CD14-positive monocyte (primary cell): Measurements from ENCODE around the gene OR9Q1. TPM values are rescaled to one million over a fixed set of nuclear protein-coding genes. Genes with fewer than 3 reads are reported as not detected.

Experiments used
- DNase-seq, 3 donors: peaks; one replicate each; pipeline ENCODE4 v3.0.0-alpha.2; 2011 to 2022
- H2AFZ ChIP-seq: 2 replicates; pipeline ENCODE4 v1.6.0; 2012; ENCODE audit warnings: mild to moderate bottlenecking, low read depth, low read length, inconsistent platforms; ENCODE audit not compliant: insufficient read depth, poor library complexity, severe bottlenecking
- H3K27ac ChIP-seq, 2 donors: 1 replicate in 1 of 2; 2 replicates in 1 of 2; pipeline ENCODE4 v1.5.1; 2012 to 2013; ENCODE audit warnings: low read length in 2 of 2, control low read depth in 1 of 2, inconsistent platforms in 1 of 2, low read depth in 1 of 2, mild to moderate bottlenecking in 1 of 2
- H3K27me3 ChIP-seq, 2 donors: one replicate each; pipeline versions ENCODE4 v1.6.0 to v1.6.1; 2011 to 2013; ENCODE audit warnings: low read length in 2 of 2; ENCODE audit not compliant: control insufficient read depth in 2 of 2, insufficient read depth in 2 of 2
- H3K36me3 ChIP-seq, 2 donors: replicated peaks in 1 of 2; 1 replicate in 1 of 2; 2 replicates in 1 of 2; pipeline versions ENCODE4 v1.5.1 to v1.6.1; 2012 to 2013; ENCODE audit warnings: low read length in 2 of 2, control low read depth in 1 of 2, inconsistent platforms in 1 of 2, mild to moderate bottlenecking in 1 of 2; ENCODE audit not compliant: insufficient read depth in 2 of 2, control insufficient read depth in 1 of 2
- H3K4me1 ChIP-seq, 2 donors: 1 replicate in 1 of 2; 2 replicates in 1 of 2; pipeline versions ENCODE4 v1.5.1 to v1.6.1; 2012 to 2013; ENCODE audit warnings: low read length in 2 of 2, control low read depth in 1 of 2, inconsistent platforms in 1 of 2, mild to moderate bottlenecking in 1 of 2, moderate library complexity in 1 of 2; ENCODE audit not compliant: insufficient read depth in 2 of 2, control insufficient read depth in 1 of 2
- H3K4me2 ChIP-seq: replicated peaks from 2 replicates; pipeline ENCODE3; 2012; ENCODE audit warnings: low read length, moderate library complexity, mild to moderate bottlenecking; ENCODE audit not compliant: poor library complexity, severe bottlenecking; ENCODE audit errors: extremely low read depth
- H3K4me3 ChIP-seq, 3 experiments: fragments of 200-600 bp in 1 of 3; sonication (generic) in 1 of 3; replicated peaks in 1 of 3; 1 replicate in 2 of 3; 2 replicates in 1 of 3; pipeline ENCODE4 v1.5.1; 2011 to 2013; ENCODE audit warnings: low read length in 3 of 3, mild to moderate bottlenecking in 3 of 3, control low read depth in 2 of 3, low read depth in 2 of 3, inconsistent platforms in 1 of 3, moderate library complexity in 1 of 3
- H3K79me2 ChIP-seq: 2 replicates; pipeline ENCODE4 v1.6.0; 2012; ENCODE audit warnings: mild to moderate bottlenecking, control low read depth, inconsistent platforms, low read length, moderate library complexity; ENCODE audit not compliant: insufficient read depth
- H3K9ac ChIP-seq: 2 replicates; pipeline ENCODE4 v1.6.0; 2017; ENCODE audit warnings: low read length, mild to moderate bottlenecking; ENCODE audit not compliant: insufficient read depth, poor library complexity, severe bottlenecking
- H3K9me3 ChIP-seq, 2 donors: replicated peaks in 1 of 2; 1 replicate in 1 of 2; 2 replicates in 1 of 2; pipeline versions ENCODE4 v1.5.1 to v1.6.1; 2012 to 2013; ENCODE audit warnings: low read length in 2 of 2, control low read depth in 1 of 2; ENCODE audit not compliant: control insufficient read depth in 1 of 2, insufficient read depth in 1 of 2
- H4K20me1 ChIP-seq: 2 replicates; pipeline ENCODE4 v1.6.0; 2012; ENCODE audit warnings: mild to moderate bottlenecking, low read length, control low read depth, moderate library complexity; ENCODE audit not compliant: insufficient read depth
- H3K27ac Mint-ChIP-seq, 7 donors: one replicate each; pipeline ENCODE4 v1.8.0; 2020; ENCODE audit warnings: mild to moderate bottlenecking in 7 of 7, mixed read lengths in 7 of 7, moderate library complexity in 6 of 7, inconsistent platforms in 2 of 7
- H3K27me3 Mint-ChIP-seq, 3 donors: one replicate each; pipeline ENCODE4 v1.8.0; 2021 to 2022; ENCODE audit warnings: low read depth in 3 of 3, mild to moderate bottlenecking in 3 of 3, mixed read lengths in 3 of 3, moderate library complexity in 3 of 3, inconsistent platforms in 1 of 3
- H3K36me3 Mint-ChIP-seq, 2 donors: one replicate each; pipeline ENCODE4 v1.8.0; 2020; ENCODE audit warnings: mixed read lengths in 2 of 2, inconsistent platforms in 1 of 2, mild to moderate bottlenecking in 1 of 2
- H3K4me1 Mint-ChIP-seq: one replicate; pipeline ENCODE4 v1.8.0; 2020; ENCODE audit warnings: mild to moderate bottlenecking, mixed read lengths
- H3K4me3 Mint-ChIP-seq, 2 donors: one replicate each; pipeline ENCODE4 v1.8.0; 2020; ENCODE audit warnings: mild to moderate bottlenecking in 2 of 2, mixed read lengths in 2 of 2, moderate library complexity in 1 of 2
- H3K9me3 Mint-ChIP-seq, 7 donors: one replicate each; pipeline ENCODE4 v1.8.0; 2020 to 2022; ENCODE audit warnings: mixed read lengths in 7 of 7, mild to moderate bottlenecking in 6 of 7, moderate library complexity in 6 of 7, inconsistent platforms in 2 of 7
- WGBS: methylation state at CpG from one replicate; pipeline ENCODE4 v1.1.5; 2013; ENCODE audit warnings: missing lambda C conversion rate; ENCODE audit not compliant: insufficient coverage; 5-methylcytosine and 5-hydroxymethylcytosine counted together
- intact Hi-C, 2 donors: fragments of 100-400 bp; cut with micrococcal nuclease; formaldehyde crosslinking; loops; one replicate each; pipeline versions ENCODE4 v1.15.0 to v1.15.1; 2023
- polyA plus RNA-seq, 3 donors: library from polyadenylated mRNA; depleted of rRNA in 1 of 3; unstranded in 2 of 3; stranded (reverse) in 1 of 3; fragments of 300-500 nt in 2 of 3; fragments of >200 nt in 1 of 3; fragmentation: Illumina TruSeq in 2 of 3; gene quantifications; 1 replicate in 2 of 3; 2 replicates in 1 of 3; pipeline ENCODE4 v1.2.3, GENCODE V29; 2012 to 2021
- TF ChIP-seq, protein P1 (sequence below): fragments of 200-600 bp; IDR thresholded peaks from one replicate; pipeline ENCODE4 v1.8.0; 2022; ENCODE audit warnings: antibody characterized with exemption, mild to moderate bottlenecking

OR9Q1 gene
- polyA plus RNA-seq, 3 donors, result not detected

DNA sequence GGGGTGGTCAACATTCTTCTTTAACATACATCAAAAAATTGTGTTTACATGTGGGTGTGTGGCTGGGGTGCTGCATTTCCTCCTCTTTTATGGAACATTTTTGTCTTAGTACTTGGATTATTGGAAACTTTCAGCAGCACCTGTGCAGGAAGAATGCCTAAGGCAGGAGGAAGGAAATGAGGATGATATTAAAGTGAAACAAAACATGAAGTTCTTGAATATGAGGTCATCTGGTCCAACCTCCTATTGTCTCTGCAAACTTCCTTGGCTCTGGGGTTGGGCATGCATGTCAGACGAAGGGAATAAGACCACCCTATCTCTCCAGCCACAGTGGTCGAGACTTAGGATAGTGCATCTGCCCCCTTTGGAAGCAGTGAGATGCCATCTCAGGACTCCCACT lies 20.6 kb upstream of the OR9Q1 start:
- Histone ChIP-seq H3K4me1 (no peaks in the 10 kb centered on the region), H3K27ac (no peak overlapping the region), H3K4me3 (no peak overlapping the region), H3K79me2 (no peaks in the 10 kb centered on the region), H3K9me3 (peaks cover 0 to 4% of the 10 kb centered on the region in 2 donors), H3K9ac (no peak overlapping the region), H3K27me3 (no peaks in the 10 kb centered on the region), H2AFZ (no peak overlapping the region), H3K36me3 (no peaks in the 10 kb centered on the region), H4K20me1 (no peaks in the 10 kb centered on the region), H3K4me2 (no peak overlapping the region)
- Mint-ChIP-seq H3K36me3 (no peaks in the 10 kb centered on the region), H3K9me3 (peaks cover 2 to 17% (median 8%) of the 10 kb centered on the region in 7 donors), H3K27me3 (peaks cover 0 to 2% (median 1%) of the 10 kb centered on the region in 3 donors), H3K4me3 (no peak overlapping the region), H3K27ac (no peak overlapping the region), H3K4me1 (peaks cover 3% of the 10 kb centered on the region)
- intact Hi-C loops, result no loop called here
- TF ChIP-seq, protein P1, sequence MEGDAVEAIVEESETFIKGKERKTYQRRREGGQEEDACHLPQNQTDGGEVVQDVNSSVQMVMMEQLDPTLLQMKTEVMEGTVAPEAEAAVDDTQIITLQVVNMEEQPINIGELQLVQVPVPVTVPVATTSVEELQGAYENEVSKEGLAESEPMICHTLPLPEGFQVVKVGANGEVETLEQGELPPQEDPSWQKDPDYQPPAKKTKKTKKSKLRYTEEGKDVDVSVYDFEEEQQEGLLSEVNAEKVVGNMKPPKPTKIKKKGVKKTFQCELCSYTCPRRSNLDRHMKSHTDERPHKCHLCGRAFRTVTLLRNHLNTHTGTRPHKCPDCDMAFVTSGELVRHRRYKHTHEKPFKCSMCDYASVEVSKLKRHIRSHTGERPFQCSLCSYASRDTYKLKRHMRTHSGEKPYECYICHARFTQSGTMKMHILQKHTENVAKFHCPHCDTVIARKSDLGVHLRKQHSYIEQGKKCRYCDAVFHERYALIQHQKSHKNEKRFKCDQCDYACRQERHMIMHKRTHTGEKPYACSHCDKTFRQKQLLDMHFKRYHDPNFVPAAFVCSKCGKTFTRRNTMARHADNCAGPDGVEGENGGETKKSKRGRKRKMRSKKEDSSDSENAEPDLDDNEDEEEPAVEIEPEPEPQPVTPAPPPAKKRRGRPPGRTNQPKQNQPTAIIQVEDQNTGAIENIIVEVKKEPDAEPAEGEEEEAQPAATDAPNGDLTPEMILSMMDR, result no peak
- WGBS, result no CpG with 5 or more reads among the region's 2 CpGs
- no peak for DNase-seq

DNA sequence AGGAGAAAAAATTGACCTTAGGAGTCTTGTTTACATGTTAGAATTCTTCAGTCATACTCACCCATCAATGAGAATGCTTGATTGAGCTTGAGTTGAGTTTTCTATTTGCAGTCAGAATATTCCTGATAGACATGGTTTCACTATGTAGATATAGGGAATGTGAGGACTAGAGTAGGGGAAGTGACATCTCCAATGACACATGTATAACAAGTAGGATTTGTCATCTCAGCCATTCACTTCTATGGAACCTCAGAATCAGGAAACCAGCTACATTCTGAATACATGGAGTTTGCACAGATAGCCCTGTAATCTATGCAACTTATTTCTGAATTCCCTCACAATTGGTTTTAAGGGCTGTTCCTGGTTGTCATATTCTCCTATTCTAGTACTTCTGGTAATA lies 20.1 kb upstream of the OR9Q1 start:
- H3K79me2 ChIP-seq, result no peaks in the 10 kb centered on the region
- H3K9ac ChIP-seq, result no peak overlapping the region
- peaks cover 3% of the 10 kb centered on the region for H3K4me1 Mint-ChIP-seq
- H3K4me2 ChIP-seq, result no peak overlapping the region
- TF ChIP-seq, protein P1, result no peak
- no peak overlapping the region for H3K4me3 Mint-ChIP-seq
- intact Hi-C loops, result no loop called here
- H3K27me3 ChIP-seq, result no peaks in the 10 kb centered on the region
- no peak overlapping the region for H3K27ac ChIP-seq
- no peaks in the 10 kb centered on the region for H3K36me3 ChIP-seq
- H3K27ac Mint-ChIP-seq, result no peak overlapping the region
- no peaks in the 10 kb centered on the region for H4K20me1 ChIP-seq
- no peak overlapping the region for H3K4me3 ChIP-seq
- no peak overlapping the region for H2AFZ ChIP-seq
- peaks cover 0 to 4% of the 10 kb centered on the region in 2 donors for H3K9me3 ChIP-seq
- no peaks in the 10 kb centered on the region for H3K36me3 Mint-ChIP-seq
- no peaks in the 10 kb centered on the region for H3K4me1 ChIP-seq
- no peak for DNase-seq
- H3K27me3 Mint-ChIP-seq, result peaks cover 0 to 2% (median 1%) of the 10 kb centered on the region in 3 donors
- H3K9me3 Mint-ChIP-seq, result peaks cover 2 to 17% (median 8%) of the 10 kb centered on the region in 7 donors
